HEK293T (cell line): ENCODE results near the gene SENP1.

Experiments
- CTBP1 ChIP-seq: fragments of 450-650 bp; IDR thresholded peaks from 2 replicates; pipeline ENCODE4 v1.6.1; 2016; ENCODE audit warnings: borderline replicate concordance
- FOXA1 ChIP-seq: fragments of 450-650 bp; IDR thresholded peaks from 2 replicates; pipeline ENCODE4 v1.6.1; 2016; ENCODE audit warnings: mild to moderate bottlenecking
- FOXK2 ChIP-seq: fragments of 450-650 bp; IDR thresholded peaks from 2 replicates; pipeline ENCODE4 v1.6.1; 2016; ENCODE audit warnings: mild to moderate bottlenecking
- SP1 ChIP-seq: fragments of 450-650 bp; IDR thresholded peaks from 2 replicates; pipeline ENCODE4 v1.6.1; 2017
- SUZ12 ChIP-seq: fragments of 450-650 bp; IDR thresholded peaks from 2 replicates; pipeline ENCODE4 v1.6.1; 2016; ENCODE audit warnings: mild to moderate bottlenecking
- ZNF384 ChIP-seq: fragments of 450-650 bp; IDR thresholded peaks from 2 replicates; pipeline ENCODE4 v1.6.1; 2016
- TF ChIP-seq, protein P1 (sequence below): fragments of 450-650 bp; IDR thresholded peaks from 2 replicates; pipeline ENCODE4 v1.6.1; 2016

DNA sequence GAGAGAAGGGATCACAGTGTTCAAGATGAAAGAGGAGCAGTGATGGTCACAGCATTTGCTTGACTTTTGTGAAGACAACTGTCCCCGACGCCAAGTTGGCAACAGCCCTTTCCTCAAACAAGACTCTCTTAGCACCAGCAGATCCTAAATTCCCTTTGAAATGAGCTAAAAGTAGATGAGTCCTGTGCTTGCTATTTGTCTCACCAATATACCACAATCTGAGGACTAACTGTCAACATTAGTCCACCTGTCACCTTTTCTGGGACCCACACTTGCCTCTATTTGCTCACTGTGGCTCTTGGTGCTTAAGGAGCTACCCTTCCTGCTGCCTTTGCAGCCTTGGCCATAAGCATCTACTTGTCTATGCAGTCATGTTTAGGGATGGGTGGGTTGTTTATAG, 54.2 kb downstream of the SENP1 start:
- TF ChIP-seq SUZ12: no peak
- TF ChIP-seq, protein P1, sequence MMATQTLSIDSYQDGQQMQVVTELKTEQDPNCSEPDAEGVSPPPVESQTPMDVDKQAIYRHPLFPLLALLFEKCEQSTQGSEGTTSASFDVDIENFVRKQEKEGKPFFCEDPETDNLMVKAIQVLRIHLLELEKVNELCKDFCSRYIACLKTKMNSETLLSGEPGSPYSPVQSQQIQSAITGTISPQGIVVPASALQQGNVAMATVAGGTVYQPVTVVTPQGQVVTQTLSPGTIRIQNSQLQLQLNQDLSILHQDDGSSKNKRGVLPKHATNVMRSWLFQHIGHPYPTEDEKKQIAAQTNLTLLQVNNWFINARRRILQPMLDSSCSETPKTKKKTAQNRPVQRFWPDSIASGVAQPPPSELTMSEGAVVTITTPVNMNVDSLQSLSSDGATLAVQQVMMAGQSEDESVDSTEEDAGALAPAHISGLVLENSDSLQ: no peak
- TF ChIP-seq ZNF384: no peak
- TF ChIP-seq FOXA1: no peak
- no peak for TF ChIP-seq FOXK2
- TF ChIP-seq CTBP1: no peak
- no peak for TF ChIP-seq SP1
